Activated CD4-positive, alpha-beta T cell treated with anti-CD3 and anti-CD28 coated beads, Interleukin-2, Interleukin-6, amounts not matched to agents 100 ng/mL and 50 ng/mL, durations not matched to agents 16 hours and 8 hours (primary cell): ENCODE measurements around the gene FOXN1.
A peak's percentile ranks its signal among the peaks of the same experiment; 100 is the strongest.

Source experiments
- DNase-seq: peaks from one replicate; pipeline ENCODE4 v3.0.0-alpha.2; 2020

Gene FOXN1

DNA sequence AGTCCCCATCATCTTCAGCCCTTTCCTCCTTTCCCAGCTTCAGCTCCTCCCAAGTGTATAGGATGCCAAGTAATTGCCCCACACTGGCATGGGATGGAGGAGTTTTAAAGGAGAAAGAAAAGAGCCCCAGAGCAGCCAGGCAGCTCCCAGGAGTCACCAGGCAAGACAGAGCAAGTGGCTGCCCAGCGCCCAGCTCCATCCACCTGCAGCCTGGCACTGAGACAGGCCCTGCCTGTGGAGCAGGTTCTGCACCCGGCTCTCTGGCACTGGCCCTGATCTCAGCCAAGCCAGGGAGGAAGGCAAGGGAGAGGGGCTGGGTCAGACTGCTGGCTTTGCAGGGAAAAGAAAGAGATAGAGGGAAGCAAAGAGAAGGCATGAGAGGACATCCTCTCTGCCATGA is 21.7 kb downstream of the FOXN1 start:
- no peak for DNase-seq

DNA sequence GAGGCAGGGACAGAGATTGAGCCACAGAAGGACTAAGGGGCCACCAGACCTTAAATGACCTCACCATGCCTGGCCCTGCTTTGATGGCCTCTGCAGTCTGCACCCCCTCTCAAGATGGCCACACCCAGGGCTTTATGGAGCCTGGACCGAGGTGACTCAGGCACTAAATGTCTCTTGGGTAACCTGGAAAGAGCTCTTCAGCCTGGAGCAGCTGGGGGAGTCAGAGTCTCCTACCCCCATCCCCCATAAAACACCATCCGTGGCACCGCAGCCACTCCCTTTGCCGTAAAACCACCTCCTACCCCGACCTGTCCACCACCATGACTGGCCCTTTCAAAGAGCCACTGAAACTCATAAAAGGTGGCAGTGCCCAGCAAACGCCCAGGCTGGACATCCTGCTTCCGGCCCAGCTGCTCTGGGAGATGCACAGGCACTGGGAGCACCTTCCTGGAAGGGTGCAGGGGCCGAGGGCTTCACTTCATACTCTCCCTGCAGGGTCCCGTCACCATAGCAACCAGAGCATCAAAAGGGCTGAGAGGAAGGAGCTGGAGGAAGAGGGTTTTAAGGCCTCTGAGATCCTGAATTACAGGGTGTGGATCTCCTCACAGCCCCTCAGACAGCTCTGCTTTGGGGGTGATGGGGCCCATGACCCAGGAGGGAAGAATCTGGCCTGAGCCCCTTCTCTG is 22.3 kb downstream of the FOXN1 start:
- no peak for DNase-seq

DNA sequence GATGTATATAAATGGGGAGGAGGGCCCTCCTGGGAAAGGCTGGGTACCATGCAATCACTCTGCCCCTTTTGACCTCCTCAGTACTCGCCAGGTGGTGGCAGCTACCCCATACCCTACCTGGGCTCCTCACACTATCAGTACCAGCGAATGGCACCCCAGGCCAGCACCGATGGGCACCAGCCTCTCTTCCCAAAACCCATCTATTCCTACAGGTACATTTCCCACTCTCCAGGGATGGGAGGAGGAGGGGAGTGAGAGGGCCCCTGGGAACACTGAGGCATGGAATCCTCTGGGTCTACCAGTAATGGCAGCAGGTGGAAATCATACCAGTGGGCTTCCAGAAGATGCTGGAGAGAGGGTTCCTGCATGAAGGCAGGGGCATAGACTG is 22.9 kb downstream of the FOXN1 start:
- no peak for DNase-seq

DNA sequence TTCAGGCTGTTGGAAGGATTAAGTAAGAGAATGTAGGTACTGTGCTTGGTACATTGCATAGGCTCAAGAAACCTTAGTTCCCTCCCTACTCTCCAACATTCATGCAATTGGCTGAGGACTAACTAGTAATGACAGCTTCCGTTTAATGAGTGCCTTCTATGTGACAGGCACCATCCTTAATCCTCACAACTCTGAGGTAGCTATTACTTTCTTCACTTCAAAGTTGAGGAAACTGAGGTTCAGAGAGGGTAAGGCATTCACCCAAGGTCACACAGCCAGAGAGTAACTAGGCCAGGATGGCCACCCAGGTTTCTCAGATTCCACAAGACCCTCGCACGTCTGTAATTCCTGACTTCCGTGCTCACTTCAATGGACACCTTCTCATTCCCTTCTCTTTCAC is 24.1 kb downstream of the FOXN1 start:
- DNase-seq: no peak

DNA sequence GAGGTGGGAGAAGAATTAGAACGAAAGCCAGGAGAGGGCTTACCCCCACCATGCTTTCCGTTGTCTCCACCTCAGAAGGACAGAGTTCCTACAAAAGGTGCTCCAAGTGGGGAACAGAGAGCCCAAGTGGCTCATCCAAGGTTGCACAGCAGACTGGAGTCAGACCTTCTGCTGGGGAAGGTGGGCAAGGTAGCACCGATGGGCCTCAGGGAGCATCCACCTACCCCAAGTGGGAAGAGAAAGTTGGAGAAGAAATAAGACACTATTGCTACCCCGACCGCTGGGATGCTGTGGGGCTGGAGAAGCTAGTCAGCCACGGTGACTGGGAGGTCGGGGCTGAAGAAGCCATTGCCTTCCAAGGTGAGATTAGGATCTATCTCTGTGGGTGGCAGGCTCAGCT is 24.8 kb downstream of the FOXN1 start:
- DNase-seq: no peak

DNA sequence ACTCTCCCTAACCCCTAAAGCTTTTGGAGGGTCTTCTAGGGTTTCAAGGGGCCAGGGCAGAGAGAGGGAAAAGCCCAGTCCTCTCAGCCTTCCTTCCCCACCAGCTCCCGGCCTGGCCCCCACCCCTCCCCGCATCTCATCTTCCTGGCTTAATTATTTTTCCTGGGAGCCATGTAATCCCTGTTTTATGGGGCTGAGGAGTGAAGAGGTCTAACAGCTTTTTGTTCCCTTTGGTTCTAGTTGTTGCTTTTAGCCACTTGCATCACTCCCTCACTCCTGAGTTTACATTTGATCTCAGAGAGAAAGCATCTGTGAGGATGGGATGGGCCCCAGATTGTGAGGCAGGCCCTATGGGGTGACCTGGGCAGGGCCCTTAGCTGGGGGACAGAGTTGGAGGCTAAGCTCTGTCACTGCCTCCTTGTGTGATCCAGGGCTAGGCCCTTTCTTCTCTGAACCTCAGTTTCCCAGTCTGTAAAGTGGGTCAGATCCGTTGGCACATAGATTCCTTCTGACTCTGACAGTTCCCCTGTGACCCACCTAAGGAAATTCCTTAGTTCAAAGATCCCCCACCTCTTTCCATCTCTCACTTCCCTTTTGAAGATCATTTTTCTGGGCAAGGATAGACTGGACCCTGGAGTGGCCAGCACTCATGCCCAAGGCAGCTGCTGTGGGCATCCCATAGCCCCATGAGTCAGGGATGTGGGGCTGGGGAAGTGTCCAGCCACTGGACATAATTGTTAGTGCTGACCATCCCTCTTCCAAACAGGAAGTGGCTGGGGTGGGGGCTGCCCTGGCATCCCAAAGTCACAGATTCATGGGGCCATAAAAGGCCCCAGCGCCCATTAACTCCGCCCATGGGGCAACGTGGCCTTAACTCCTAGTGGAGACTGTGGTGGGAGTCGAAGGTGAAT is 26.2 kb downstream of the FOXN1 start:
- no peak for DNase-seq

DNA sequence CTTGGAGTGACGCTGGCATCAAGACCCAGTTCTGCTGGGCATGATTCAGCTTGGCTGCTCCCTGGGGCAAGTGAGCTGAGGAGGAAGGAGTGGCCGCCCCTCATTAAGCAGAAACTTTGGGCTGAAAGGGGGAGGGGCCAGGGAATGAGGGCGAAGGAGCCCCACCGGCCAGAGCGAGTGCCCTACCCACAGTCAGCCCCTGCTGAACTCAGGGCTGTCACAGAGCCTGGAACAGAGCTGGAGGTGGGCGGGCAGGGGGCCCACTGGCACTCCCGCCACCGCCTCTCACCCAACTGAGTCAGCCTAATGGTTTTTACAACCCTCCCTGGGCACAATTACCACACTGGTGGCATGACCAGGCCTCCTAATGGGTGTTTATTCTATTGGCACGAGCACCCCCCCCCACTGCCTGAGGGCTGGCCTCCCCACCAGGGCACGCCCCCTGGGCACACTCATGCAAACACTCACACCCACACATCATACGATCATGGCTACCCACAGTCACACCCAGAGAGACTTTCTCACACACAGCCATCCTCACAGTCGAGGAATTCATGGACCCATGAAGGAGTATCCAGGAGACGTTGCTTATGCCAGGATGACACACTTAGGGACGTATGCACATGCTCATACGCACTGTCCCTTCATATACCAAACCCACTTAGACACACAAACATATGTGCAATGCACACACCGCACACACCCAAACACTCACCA is 27.1 kb downstream of the FOXN1 start:
- DNase-seq: no peak

DNA sequence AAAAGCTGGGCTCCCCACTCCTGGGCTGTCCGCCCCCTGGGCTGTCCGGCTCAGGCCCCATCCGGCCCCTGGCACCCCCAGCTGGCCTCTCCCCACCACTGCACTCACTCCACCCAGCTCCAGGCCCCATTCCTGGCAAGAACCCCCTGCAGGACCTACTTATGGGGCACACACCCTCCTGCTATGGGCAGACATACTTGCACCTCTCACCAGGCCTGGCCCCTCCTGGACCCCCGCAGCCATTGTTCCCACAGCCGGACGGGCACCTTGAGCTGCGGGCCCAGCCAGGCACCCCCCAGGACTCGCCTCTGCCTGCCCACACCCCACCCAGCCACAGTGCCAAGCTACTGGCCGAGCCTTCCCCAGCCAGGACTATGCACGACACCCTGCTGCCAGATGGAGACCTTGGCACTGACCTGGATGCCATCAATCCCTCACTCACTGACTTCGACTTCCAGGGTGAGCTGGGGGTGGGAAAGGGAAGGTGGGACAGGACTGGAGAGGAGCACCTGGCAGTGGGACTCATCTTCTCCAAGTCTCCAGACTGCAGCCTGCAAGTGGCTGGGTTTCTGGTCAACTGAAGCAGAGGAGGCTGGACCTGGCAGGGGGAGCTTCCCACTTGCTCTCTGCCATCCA is 28.7 kb downstream of the FOXN1 start:
- DNase-seq: no peak

DNA sequence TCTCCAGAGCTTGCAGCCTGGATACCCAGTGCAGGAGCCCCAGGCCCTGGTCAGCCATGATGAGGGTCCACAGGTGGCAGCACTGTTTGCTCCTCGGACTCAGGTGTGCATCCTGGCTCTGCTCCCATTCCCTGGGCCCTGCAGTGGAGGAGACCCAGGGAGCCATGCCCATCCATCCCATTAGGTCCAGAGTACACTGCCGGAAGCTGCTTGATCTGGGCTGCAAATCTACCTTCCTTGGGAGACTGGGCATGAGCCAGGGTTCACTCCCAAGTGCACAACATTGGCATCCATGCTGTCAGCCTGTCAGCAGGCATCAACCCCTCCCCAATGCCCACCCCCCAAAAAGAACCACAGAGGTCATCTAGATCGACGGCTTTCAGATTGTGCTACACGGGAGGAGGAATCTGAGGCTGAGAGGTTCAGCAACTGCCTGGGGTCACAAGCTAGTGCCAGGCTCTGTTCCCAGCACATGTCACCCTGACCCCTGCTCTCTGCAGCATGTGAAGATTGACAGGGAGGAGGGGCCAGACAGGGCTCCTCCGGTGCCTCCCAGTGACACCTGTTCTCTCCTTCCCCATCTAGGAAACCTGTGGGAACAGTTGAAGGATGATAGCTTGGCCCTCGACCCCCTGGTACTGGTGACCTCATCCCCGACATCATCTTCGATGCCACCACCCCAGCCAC is 30.5 kb downstream of the FOXN1 start:
- no peak for DNase-seq

DNA sequence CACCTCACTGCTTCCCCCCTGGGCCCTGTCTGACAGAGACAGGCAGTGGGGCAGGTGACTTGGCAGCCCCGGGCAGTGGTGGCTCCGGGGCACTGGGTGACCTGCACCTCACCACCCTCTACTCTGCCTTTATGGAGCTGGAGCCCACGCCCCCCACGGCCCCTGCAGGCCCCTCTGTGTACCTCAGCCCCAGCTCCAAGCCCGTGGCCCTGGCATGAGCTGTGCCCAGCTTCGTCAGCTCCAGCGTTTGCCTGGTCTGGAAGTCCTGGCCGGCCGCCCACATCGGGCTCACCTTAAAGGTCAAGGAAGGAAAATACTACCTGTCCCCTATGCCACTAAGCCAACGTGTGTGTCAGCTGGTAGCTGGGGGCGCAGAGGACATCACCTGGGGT is 31.1 kb downstream of the FOXN1 start:
- no peak for DNase-seq

DNA sequence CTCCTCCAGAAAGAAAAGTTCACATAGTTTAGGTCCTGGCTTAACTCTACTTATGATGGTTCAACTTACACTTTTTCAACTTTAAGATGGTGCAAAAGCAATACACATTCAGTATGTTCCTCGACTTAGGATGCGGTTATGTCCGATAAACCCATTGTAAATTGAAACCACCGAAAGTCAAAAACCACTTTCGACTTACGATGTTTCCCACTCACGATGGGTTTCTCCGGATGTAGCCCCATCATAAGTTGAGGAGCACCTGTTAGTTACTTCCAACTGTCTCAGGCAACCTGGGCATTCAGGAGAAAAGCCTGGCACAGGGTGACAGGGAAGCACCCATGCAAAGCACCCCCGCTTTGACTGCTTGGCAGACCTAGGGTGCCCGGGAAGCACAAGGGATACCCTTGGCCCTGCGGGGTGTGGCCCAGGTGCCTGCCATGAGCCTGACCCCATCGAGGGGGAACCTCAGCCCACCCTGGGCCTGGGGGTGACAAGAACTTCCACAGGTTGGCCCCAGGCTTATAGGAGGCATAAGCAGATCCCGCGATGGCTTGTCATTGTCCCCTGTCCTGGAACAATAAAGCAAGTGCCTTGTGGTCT is 32.2 kb downstream of the FOXN1 start:
- DNase-seq: no peak

DNA sequence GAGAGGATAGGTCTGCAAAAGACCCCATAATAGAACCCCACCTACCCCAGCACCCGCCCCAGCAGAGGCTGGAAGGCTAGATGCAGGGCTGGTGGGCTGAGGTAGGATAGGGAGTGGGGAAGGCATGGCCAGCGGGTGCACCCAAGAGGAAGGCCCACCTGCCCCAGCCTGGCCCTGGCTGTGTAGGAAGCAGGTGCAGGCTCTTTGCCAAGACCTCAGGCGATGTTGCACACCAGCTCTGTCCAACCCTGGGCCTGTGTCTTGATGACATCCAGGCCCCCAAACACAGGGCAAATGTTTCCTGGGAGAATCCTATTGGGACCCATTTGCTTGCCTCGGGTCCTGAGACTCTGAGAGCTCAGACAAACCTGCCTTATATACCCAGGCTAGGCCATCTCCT is 34.1 kb downstream of the FOXN1 start:
- no peak for DNase-seq

DNA sequence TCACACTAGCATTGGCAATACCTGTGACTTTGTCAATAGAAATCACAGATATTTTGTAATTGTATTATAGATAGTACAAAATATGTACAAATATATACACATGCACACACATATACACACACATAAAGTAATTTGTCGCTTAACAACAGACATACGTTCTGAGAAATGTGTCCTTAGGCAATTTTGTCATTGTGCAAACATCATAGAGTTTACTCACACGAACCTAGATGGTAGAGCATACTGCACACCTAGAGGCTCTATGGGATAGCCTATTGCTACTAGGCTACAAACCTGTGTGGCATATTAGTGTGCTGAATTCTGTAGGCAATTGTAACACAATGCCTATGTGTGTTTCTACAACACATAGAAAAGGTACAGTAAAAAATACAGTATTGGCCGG is 35.3 kb downstream of the FOXN1 start:
- no peak for DNase-seq

DNA sequence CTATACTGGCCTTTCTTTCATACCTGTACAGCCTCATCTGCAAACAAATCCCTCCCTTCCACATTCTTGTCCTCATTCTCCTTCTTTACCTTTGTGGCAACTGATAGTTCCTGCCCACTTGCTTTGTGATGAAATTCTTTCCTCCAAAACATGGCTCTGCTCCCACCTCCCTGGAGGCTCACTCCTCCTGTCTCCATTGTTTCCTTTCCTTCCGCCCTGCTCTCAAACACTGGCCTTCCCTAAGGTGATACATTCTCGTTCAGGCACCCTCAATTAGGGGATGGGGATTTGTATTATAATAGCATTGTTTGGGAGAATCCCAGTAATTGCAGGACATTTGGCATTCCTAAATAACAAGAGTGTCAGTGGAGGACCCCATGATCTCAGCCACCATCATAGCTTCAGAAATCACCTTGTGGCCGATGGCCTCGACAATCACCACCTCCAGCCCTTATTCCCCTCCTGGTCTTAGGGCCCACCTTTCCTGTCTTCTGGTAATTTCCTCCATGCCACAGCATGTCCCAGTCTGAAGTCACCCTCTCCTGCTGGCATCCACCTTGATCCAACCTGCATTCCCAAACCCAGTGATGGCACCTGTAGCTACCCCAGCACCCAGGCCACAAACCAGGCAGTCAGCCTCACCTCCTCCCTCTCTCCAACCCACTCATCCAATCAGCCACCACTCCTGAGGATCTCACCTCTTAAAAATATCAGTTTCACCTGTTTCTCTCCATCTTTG is 38.4 kb downstream of the FOXN1 start:
- no peak for DNase-seq

DNA sequence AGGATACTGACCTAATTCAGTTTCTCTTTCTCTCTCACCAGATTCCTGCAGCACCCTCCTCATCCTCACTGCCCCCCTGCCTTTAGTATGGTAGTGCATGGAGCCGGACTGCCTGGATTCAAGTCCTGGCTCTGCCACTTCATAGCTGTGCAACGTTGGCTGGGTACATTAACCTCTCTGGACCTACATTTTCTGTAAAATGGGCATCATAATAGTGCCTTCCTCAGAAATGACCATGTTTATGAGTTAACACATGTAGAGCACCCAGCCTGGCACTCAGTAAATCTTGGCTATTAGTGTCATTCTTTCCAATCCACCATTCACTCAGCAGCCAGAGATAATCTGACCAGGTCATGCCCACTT is 39.0 kb downstream of the FOXN1 start:
- DNase-seq: no peak

DNA sequence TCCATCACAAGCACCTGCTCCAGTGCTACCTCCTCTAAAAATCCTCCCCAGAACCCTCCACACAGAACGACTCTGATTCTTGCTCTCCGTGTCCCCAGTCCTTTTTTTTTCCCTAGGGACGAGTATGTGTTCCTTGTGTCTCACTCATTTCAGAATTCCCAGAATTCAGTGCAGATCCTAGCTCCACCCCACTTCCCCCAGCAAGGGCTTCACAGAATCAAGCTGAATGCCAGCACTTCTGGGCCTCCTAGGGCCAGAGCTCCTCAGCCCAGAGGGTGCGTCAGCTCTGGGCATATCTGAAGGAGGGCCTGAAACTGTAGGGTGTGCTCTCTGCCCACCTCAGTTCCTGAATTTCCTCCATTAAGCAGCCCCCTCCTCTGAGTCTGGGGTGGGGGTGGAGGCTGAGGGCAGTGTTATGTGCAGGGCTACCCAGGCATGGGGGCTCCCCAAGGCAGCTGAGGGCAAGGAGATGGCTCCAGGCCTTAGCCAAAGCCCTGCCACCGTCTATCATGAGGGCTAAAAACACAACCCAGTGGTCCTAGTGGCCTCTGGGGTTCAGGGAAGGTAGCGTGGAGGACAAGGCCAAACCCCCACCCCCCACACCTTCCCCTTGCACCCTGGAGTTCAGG is 39.8 kb downstream of the FOXN1 start:
- DNase-seq: no peak

DNA sequence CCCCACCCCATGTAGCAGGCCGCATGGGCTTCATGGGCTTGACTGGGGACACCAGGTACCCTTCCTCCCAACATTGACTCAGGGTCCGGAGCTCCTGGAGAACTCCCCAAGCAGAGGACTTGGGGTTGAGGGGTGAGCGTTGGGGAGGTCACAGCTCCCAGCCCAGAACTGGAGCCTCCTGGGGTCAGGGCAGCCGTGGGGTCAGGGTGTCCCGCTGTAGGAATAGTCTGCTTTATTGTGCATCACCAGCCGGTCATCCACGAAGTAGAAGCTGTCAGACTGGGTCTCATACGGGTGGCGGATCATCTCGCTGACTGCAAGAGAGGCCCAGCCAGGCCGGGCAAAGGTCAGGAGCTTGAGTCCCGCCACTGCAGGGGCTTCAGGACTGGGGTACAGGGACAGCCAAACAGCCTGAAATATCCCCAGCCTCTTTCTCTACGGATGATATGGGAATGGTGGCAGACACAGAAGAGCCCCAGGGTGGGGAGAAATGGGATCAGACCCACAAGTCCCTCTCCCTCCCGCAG is 41.0 kb downstream of the FOXN1 start:
- DNase-seq: no peak

DNA sequence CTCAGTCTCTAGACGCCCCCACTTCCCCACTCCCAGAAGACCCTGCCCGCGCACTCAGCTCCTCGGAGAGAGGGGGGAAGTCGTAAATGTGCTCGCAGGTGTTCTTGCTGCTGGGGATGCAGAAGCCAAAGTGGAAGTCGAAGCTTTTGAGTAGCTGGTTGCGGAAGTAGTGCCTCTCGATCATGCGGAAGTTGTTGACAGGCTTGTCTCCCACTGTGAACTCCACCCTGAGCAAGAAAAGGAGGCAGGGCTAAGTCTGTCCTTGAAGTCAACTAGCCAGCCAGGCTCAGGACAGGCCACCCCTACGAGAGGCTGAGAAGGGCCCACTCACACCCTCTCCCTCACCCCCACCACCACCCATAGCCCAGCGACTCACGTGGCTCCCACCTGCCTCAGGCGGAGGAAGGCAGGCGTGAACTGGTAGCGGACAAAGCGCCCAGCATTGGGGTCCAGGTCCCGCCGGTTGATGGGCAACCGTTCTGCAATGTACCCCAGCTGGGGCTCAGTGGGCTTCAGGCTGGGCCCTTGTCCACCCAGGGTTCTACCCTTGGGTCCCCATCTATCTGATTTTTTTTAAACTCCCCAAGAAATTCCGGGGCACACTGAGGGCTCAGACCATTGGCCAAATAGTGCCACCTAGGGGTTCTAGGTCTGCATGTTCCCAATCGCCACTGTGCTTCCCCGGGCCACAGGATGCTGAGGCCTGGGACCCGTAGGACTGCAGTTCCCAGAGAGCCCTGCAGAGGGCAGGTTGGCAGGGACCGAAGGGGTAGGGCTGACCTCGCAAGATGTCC is 41.7 kb downstream of the FOXN1 start:
- peak; percentile 89 for DNase-seq

DNA sequence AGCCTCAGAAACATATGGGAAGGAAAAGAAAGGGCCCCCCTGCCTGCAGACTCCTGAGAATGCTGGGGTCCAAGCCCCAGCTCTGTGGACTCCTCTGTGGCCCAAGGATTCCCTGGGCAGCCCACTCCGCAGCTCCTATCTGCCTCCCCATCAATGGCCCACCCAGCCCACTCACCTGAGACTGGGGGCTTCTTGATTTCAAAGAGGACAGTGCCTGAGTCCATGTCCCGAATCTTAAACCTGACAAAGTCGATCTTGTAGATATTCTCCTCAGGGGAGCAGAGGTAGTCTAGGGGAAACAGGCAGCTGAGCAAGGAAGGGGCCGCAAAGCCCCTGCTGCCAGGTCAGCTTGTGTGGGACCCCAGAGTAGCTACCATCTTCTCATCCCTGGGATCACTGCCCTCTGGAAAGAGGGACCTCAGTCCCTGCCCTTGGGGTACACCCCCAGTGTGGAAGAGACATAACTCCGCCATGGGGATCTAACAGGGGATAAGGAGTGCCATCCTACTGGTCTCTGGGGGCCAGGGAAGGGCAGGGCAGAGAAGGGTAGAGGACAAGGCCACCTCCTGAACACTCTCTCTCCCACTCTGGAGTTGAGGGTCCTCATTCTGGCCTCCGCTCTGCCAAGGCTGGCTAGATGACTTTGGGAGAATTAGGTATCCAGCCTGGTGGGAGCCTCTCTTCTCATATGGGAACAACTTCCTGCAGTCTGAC is 42.4 kb downstream of the FOXN1 start:
- no peak for DNase-seq
